Neural progenitor cell (in vitro differentiated cells): ENCODE results near the gene TOR1A. TPM values are rescaled to one million over a fixed set of nuclear protein-coding genes. Genes with fewer than 3 reads are reported as not detected.

Experiments used
- DNase-seq: peaks from one replicate; pipeline ENCODE4 v3.0.0-alpha.2; 2016; ENCODE audit warnings: low spot score
- H2AFZ ChIP-seq: fragments of 200-600 bp; sonication (generic); replicated peaks from 2 replicates; pipeline ENCODE4 v1.6.1; 2016; ENCODE audit warnings: antibody characterized with exemption
- H3F3A ChIP-seq: fragments of 200-600 bp; sonication (generic); 2 replicates; pipeline ENCODE4 v1.6.1; 2016; ENCODE audit warnings: antibody characterized with exemption, low read depth
- H3K27ac ChIP-seq: fragments of 200-600 bp; sonication (generic); 2 replicates; pipeline ENCODE4 v1.5.1; 2016; ENCODE audit warnings: mild to moderate bottlenecking
- H3K27me3 ChIP-seq: fragments of 200-600 bp; sonication (generic); 2 replicates; pipeline ENCODE4 v1.6.1; 2016; ENCODE audit warnings: mild to moderate bottlenecking, moderate library complexity
- H3K36me3 ChIP-seq: fragments of 200-600 bp; sonication (generic); 2 replicates; pipeline ENCODE4 v1.5.1; 2016
- H3K4me1 ChIP-seq: fragments of 200-600 bp; sonication (generic); 2 replicates; pipeline ENCODE4 v1.6.1; 2016; ENCODE audit warnings: mixed run types
- H3K4me2 ChIP-seq: fragments of 200-600 bp; sonication (generic); 2 replicates; pipeline ENCODE4 v1.6.1; 2016
- H3K4me3 ChIP-seq: fragments of 200-600 bp; sonication (generic); 2 replicates; pipeline ENCODE4 v1.5.1; 2016
- H3K79me2 ChIP-seq: fragments of 200-600 bp; sonication (generic); 2 replicates; pipeline ENCODE4 v1.6.1; 2016; ENCODE audit warnings: low read depth
- H3K9ac ChIP-seq: fragments of 200-600 bp; sonication (generic); 2 replicates; pipeline ENCODE4 v1.6.1; 2016
- H3K9me3 ChIP-seq: fragments of 200-600 bp; sonication (generic); 2 replicates; pipeline ENCODE4 v1.5.1; 2016; ENCODE audit warnings: low read depth
- H4K20me1 ChIP-seq: fragments of 200-600 bp; sonication (generic); 2 replicates; pipeline ENCODE4 v1.6.1; 2016; ENCODE audit warnings: low read depth
- H3K27ac Mint-ChIP-seq: 3 replicates; pipeline ENCODE4 v1.8.0; 2021; ENCODE audit warnings: mixed read lengths
- H3K27me3 Mint-ChIP-seq: 2 replicates; pipeline ENCODE4 v1.8.0; 2022; ENCODE audit warnings: low read depth, mild to moderate bottlenecking, inconsistent platforms, moderate library complexity, mixed read lengths; ENCODE audit not compliant: insufficient read depth
- H3K36me3 Mint-ChIP-seq: 3 replicates; pipeline ENCODE4 v1.8.0; 2021; ENCODE audit warnings: mixed read lengths
- H3K4me1 Mint-ChIP-seq: 3 replicates; pipeline ENCODE4 v1.8.0; 2021; ENCODE audit warnings: mixed read lengths
- H3K4me3 Mint-ChIP-seq: 3 replicates; pipeline ENCODE4 v1.8.0; 2021; ENCODE audit warnings: mild to moderate bottlenecking, moderate library complexity, mixed read lengths
- H3K9me3 Mint-ChIP-seq: 3 replicates; pipeline ENCODE4 v1.8.0; 2020; ENCODE audit warnings: mixed read lengths
- EZH2 ChIP-seq: fragments of 200-600 bp; sonication (generic); IDR thresholded peaks from 2 replicates; pipeline ENCODE4 v1.6.1; 2017; ENCODE audit warnings: antibody characterized with exemption, mild to moderate bottlenecking, moderate library complexity
- EZH2phosphoT487 ChIP-seq: fragments of 200-600 bp; sonication (generic); IDR thresholded peaks from 2 replicates; pipeline ENCODE4 v1.6.1; 2017; ENCODE audit warnings: antibody characterized with exemption
- total RNA-seq: library from RNA; depleted of rRNA; stranded (reverse); fragments of >200 nt; gene quantifications from 2 replicates; pipeline ENCODE4 v1.2.3, GENCODE V29; 2015; ENCODE audit warnings: low replicate concordance
- TF ChIP-seq, protein P1 (sequence below): fragments of 200-600 bp; sonication (generic); IDR thresholded peaks from 2 replicates; pipeline ENCODE4 v1.5.1; 2017; ENCODE audit warnings: antibody characterized with exemption, mild to moderate bottlenecking

The TOR1A gene
- total RNA-seq, 1 donor from 2014 or later: 39.6 TPM

DNA sequence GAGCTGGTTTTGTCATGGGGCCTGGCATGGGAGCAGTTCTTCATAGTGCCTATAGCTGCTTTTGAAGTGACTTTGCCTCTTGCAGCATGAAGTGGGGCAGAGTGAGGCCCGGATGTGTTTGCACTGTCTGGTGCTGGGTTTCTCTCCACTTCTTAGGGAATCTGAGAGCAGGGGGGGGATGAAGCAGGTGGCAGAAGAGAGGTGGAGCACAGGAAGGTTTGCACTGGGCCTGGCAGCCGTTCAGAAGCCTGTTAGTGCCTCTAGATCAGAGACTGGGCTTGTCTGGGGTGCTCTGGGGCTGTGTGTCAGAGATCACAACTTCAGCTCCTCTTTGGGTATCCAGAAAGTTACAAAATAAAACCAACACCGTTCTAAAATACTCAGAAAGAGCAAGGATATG, 29.7 kb upstream of the TOR1A start:
- Mint-ChIP-seq H3K27me3 (no peaks in the 10 kb centered on the region), H3K4me1 (no peaks in the 10 kb centered on the region), H3K36me3 (peaks cover 27% of the 10 kb centered on the region), H3K4me3 (no peak overlapping the region), H3K9me3 (no peaks in the 10 kb centered on the region), H3K27ac (no peak overlapping the region)
- Histone ChIP-seq H4K20me1 (no peaks in the 10 kb centered on the region), H2AFZ (no peak overlapping the region), H3K27ac (no peak overlapping the region), H3K4me3 (no peak overlapping the region), H3K9ac (no peak overlapping the region), H3K27me3 (no peaks in the 10 kb centered on the region), H3K36me3 (no peaks in the 10 kb centered on the region), H3K4me2 (no peak overlapping the region), H3F3A (no peaks in the 10 kb centered on the region), H3K9me3 (no peaks in the 10 kb centered on the region), H3K79me2 (no peaks in the 10 kb centered on the region), H3K4me1 (no peaks in the 10 kb centered on the region)
- TF ChIP-seq, protein P1, sequence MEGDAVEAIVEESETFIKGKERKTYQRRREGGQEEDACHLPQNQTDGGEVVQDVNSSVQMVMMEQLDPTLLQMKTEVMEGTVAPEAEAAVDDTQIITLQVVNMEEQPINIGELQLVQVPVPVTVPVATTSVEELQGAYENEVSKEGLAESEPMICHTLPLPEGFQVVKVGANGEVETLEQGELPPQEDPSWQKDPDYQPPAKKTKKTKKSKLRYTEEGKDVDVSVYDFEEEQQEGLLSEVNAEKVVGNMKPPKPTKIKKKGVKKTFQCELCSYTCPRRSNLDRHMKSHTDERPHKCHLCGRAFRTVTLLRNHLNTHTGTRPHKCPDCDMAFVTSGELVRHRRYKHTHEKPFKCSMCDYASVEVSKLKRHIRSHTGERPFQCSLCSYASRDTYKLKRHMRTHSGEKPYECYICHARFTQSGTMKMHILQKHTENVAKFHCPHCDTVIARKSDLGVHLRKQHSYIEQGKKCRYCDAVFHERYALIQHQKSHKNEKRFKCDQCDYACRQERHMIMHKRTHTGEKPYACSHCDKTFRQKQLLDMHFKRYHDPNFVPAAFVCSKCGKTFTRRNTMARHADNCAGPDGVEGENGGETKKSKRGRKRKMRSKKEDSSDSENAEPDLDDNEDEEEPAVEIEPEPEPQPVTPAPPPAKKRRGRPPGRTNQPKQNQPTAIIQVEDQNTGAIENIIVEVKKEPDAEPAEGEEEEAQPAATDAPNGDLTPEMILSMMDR: no peak
- no peak for TF ChIP-seq EZH2phosphoT487
- no peak for TF ChIP-seq EZH2
- DNase-seq: no peak

GRCh38 chr9:129852579-129852978, 28.6 kb upstream of the TOR1A start:
- Mint-ChIP-seq H3K4me1 (no peaks in the 10 kb centered on the region), H3K9me3 (no peaks in the 10 kb centered on the region), H3K27me3 (no peaks in the 10 kb centered on the region), H3K4me3 (no peak overlapping the region), H3K27ac (no peak overlapping the region), H3K36me3 (peaks cover 27% of the 10 kb centered on the region)
- no peaks in the 10 kb centered on the region for H3K36me3 ChIP-seq
- no peaks in the 10 kb centered on the region for H4K20me1 ChIP-seq
- DNase-seq: no peak
- H3F3A ChIP-seq: no peaks in the 10 kb centered on the region
- TF ChIP-seq, protein P1: no peak
- no peak for TF ChIP-seq EZH2phosphoT487
- no peak for TF ChIP-seq EZH2
- H3K9ac ChIP-seq: no peak overlapping the region
- H3K27me3 ChIP-seq: no peaks in the 10 kb centered on the region
- H3K4me2 ChIP-seq: no peak overlapping the region
- H3K9me3 ChIP-seq: no peaks in the 10 kb centered on the region
- no peaks in the 10 kb centered on the region for H3K79me2 ChIP-seq
- no peak overlapping the region for H3K4me3 ChIP-seq
- H3K4me1 ChIP-seq: no peaks in the 10 kb centered on the region
- H2AFZ ChIP-seq: no peak overlapping the region
- H3K27ac ChIP-seq: no peak overlapping the region

DNA sequence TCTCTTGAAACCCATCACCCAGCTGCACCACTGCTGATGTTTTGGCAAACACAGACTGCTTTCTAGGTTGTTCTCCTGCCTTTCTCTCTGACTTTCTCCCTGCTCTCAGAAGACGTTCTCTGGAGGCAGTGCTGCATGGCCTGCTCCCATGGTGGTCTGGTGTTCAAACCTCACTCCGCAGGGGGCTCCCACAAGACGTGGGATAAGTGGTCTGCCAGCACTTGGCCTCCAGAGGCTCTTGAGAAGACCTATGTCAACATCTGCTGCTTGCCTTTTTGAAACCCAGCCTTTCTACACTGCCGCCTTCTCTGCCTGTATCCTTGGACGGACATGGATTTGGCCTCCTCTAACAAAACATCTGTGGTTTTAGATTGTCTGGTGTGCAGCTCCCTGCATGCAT, 27.9 kb upstream of the TOR1A start:
- no peak overlapping the region for H3K27ac ChIP-seq
- H3K27me3 ChIP-seq: no peaks in the 10 kb centered on the region
- H3K4me1 Mint-ChIP-seq: no peaks in the 10 kb centered on the region
- no peaks in the 10 kb centered on the region for H3K36me3 ChIP-seq
- H3K27me3 Mint-ChIP-seq: no peaks in the 10 kb centered on the region
- no peak for TF ChIP-seq EZH2phosphoT487
- no peak for DNase-seq
- H3K9me3 Mint-ChIP-seq: no peaks in the 10 kb centered on the region
- peaks cover 27% of the 10 kb centered on the region for H3K36me3 Mint-ChIP-seq
- H3K79me2 ChIP-seq: no peaks in the 10 kb centered on the region
- no peaks in the 10 kb centered on the region for H4K20me1 ChIP-seq
- no peak overlapping the region for H3K27ac Mint-ChIP-seq
- H3F3A ChIP-seq: no peaks in the 10 kb centered on the region
- H3K4me2 ChIP-seq: no peak overlapping the region
- no peak overlapping the region for H3K4me3 ChIP-seq
- H3K9ac ChIP-seq: no peak overlapping the region
- H2AFZ ChIP-seq: no peak overlapping the region
- H3K4me1 ChIP-seq: no peaks in the 10 kb centered on the region
- no peak overlapping the region for H3K4me3 Mint-ChIP-seq
- H3K9me3 ChIP-seq: no peaks in the 10 kb centered on the region

DNA sequence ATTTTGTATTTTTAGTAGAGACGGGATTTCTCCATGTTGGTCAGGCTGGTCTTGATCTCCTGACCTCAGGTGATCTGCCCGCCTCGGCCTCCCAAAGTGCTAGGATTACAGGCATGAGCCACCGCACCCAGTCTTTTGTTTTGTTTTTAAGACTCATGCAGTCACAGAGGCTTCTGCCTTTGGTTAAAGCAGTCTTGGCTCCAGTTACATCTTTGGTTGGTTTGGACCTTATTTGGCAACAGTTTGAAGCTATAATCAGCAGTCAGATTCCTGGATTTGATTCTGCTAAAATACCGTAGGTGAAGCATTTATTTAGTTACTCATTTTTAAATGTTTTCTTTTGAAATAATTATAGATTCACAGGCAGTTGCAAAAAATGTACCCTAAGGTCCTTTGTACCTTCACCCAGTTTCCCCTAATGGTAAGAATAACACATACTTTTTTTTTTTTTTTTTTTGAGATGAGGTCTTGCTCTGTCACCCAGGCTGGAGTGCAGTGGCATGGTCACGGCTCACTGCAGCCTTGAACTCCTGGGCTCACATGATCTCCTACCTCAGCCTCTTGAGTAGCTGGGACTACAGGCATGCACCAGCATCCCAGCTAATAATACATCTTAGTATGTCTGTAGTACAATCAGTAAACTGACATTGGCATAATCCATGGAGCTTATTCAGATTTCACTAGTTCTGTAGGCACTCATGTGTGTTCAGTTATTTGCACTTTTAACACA, 27.1 kb upstream of the TOR1A start:
- Mint-ChIP-seq H3K9me3 (no peaks in the 10 kb centered on the region), H3K4me3 (no peak overlapping the region), H3K36me3 (peaks cover 27% of the 10 kb centered on the region), H3K27me3 (no peaks in the 10 kb centered on the region), H3K4me1 (no peaks in the 10 kb centered on the region), H3K27ac (no peak overlapping the region)
- Histone ChIP-seq H3K9ac (no peak overlapping the region), H3K4me2 (no peak overlapping the region), H3F3A (no peaks in the 10 kb centered on the region), H3K27ac (no peak overlapping the region), H3K36me3 (no peaks in the 10 kb centered on the region), H3K27me3 (no peaks in the 10 kb centered on the region), H3K4me3 (no peak overlapping the region), H2AFZ (no peak overlapping the region), H3K4me1 (no peaks in the 10 kb centered on the region), H3K9me3 (no peaks in the 10 kb centered on the region), H3K79me2 (no peaks in the 10 kb centered on the region), H4K20me1 (no peaks in the 10 kb centered on the region)
- DNase-seq: no peak
- no peak for TF ChIP-seq EZH2phosphoT487
- no peak for TF ChIP-seq EZH2
- TF ChIP-seq, protein P1: no peak
